Mucosa of rectum (tissue), 2 donors: Measurements from ENCODE around the gene PATJ.
"Not testable (repeated sequence)": the region's sequence is repeated elsewhere in the genome, so short reads cannot be mapped to it uniquely, and the experiment has no call there.

Experiments
- H3K27ac ChIP-seq, 2 donors: one replicate each; pipeline ENCODE4 v1.7.0; 2013; ENCODE audit warnings: inconsistent platforms in 2 of 2, low read depth in 2 of 2, low read length in 2 of 2
- H3K27me3 ChIP-seq, 2 donors: one replicate each; pipeline ENCODE4 v1.7.0; 2013; ENCODE audit warnings: low read length in 2 of 2; ENCODE audit not compliant: control insufficient read depth in 2 of 2, insufficient read depth in 2 of 2
- H3K36me3 ChIP-seq, 2 donors: one replicate each; pipeline ENCODE4 v1.7.0; 2013; ENCODE audit warnings: low read length in 2 of 2; ENCODE audit not compliant: control insufficient read depth in 2 of 2, insufficient read depth in 2 of 2
- H3K4me1 ChIP-seq, 2 donors: one replicate each; pipeline ENCODE4 v1.7.0; 2013; ENCODE audit warnings: low read length in 2 of 2, mild to moderate bottlenecking in 1 of 2; ENCODE audit not compliant: control insufficient read depth in 2 of 2, insufficient read depth in 2 of 2
- H3K4me3 ChIP-seq, 2 donors: one replicate each; pipeline ENCODE4 v1.7.0; 2013; ENCODE audit warnings: low read length in 2 of 2
- H3K9ac ChIP-seq, 2 donors: one replicate each; pipeline ENCODE4 v1.7.0; 2013; ENCODE audit warnings: low read length in 2 of 2, low read depth in 1 of 2, mild to moderate bottlenecking in 1 of 2
- H3K9me3 ChIP-seq, 2 donors: one replicate each; pipeline ENCODE4 v1.7.0; 2013; ENCODE audit warnings: low read length in 2 of 2; ENCODE audit not compliant: control insufficient read depth in 2 of 2
- donor health status: healthy.
- donor health status: Normal muscosa, but diverticular disease.

The PATJ gene

GRCh38 chr1:62208970-62209369 is 466.7 kb downstream of the PATJ start:
- Histone ChIP-seq H3K4me1 (no peaks in the 10 kb centered on the region), H3K27ac (no peak overlapping the region), H3K9ac (no peak overlapping the region), H3K36me3 (no peaks in the 10 kb centered on the region), H3K4me3 (no peak overlapping the region), H3K27me3 (no peaks in the 10 kb centered on the region), H3K9me3 (peaks cover 3% of the 10 kb centered on the region in 2 donors)

GRCh38 chr1:62209931-62210595 is 467.8 kb downstream of the PATJ start:
- H3K27me3 ChIP-seq, result no peaks in the 10 kb centered on the region
- no peak overlapping the region for H3K4me3 ChIP-seq
- no peak overlapping the region for H3K9ac ChIP-seq
- no peaks in the 10 kb centered on the region for H3K4me1 ChIP-seq
- H3K9me3 ChIP-seq, result peaks cover 3% of the 10 kb centered on the region in 2 donors
- H3K27ac ChIP-seq, result no peak overlapping the region
- H3K36me3 ChIP-seq, result no peaks in the 10 kb centered on the region

GRCh38 chr1:62210960-62211359 is 468.7 kb downstream of the PATJ start:
- H3K4me1 ChIP-seq, result no peaks in the 10 kb centered on the region
- H3K36me3 ChIP-seq, result no peaks in the 10 kb centered on the region

GRCh38 chr1:62212411-62212810 is 470.1 kb downstream of the PATJ start:
- Histone ChIP-seq H3K4me1 (no peaks in the 10 kb centered on the region), H3K9me3 (peaks cover 3% of the 10 kb centered on the region in 2 donors), H3K9ac (no peak overlapping the region), H3K36me3 (no peaks in the 10 kb centered on the region), H3K27me3 (no peaks in the 10 kb centered on the region), H3K4me3 (no peak overlapping the region), H3K27ac (no peak overlapping the region)

More at GRCh38 chr1:62210960-62211359, 468.7 kb downstream of the PATJ start:
- Histone ChIP-seq H3K27me3 (no peaks in the 10 kb centered on the region), H3K9ac (no peak overlapping the region), H3K4me3 (no peak overlapping the region), H3K9me3 (peaks cover 3% of the 10 kb centered on the region in 2 donors), H3K27ac (no peak overlapping the region)

- H3K9ac ChIP-seq, result no peak overlapping the region
- no peak overlapping the region for H3K27ac ChIP-seq
- no peaks in the 10 kb centered on the region for H3K27me3 ChIP-seq
- H3K9me3 ChIP-seq, result peaks cover 3% of the 10 kb centered on the region in 2 donors
- no peaks in the 10 kb centered on the region for H3K4me1 ChIP-seq
- no peak overlapping the region for H3K4me3 ChIP-seq
- H3K36me3 ChIP-seq, result no peaks in the 10 kb centered on the region
These were observed 471.0 kb downstream of the PATJ start for GRCh38 chr1:62213075-62213914.

GRCh38 chr1:62218604-62219003 is 476.3 kb downstream of the PATJ start:
- Histone ChIP-seq H3K9me3 (no peaks in the 10 kb centered on the region), H3K27me3 (no peaks in the 10 kb centered on the region), H3K27ac (no peak overlapping the region), H3K4me3 (no peak overlapping the region), H3K4me1 (no peaks in the 10 kb centered on the region), H3K36me3 (no peaks in the 10 kb centered on the region), H3K9ac (no peak overlapping the region)

GRCh38 chr1:62220456-62220855 is 478.2 kb downstream of the PATJ start:
- not testable (repeated sequence) for H3K9me3 ChIP-seq, H3K27ac ChIP-seq, H3K4me1 ChIP-seq, H3K36me3 ChIP-seq, H3K27me3 ChIP-seq, H3K4me3 ChIP-seq, H3K9ac ChIP-seq

GRCh38 chr1:62221171-62221570 is 478.9 kb downstream of the PATJ start:
- no peaks in the 10 kb centered on the region for H3K9me3 ChIP-seq
- no peaks in the 10 kb centered on the region for H3K36me3 ChIP-seq
- H3K4me1 ChIP-seq, result no peaks in the 10 kb centered on the region
- no peak overlapping the region for H3K4me3 ChIP-seq
- no peak overlapping the region for H3K9ac ChIP-seq
- H3K27me3 ChIP-seq, result no peaks in the 10 kb centered on the region
- no peak overlapping the region for H3K27ac ChIP-seq

GRCh38 chr1:62222321-62222720 is 480.0 kb downstream of the PATJ start:
- H3K4me1 ChIP-seq, result no peaks in the 10 kb centered on the region

GRCh38 chr1:62224182-62224581 is 481.9 kb downstream of the PATJ start:
- Histone ChIP-seq H3K27me3 (no peaks in the 10 kb centered on the region), H3K4me1 (no peaks in the 10 kb centered on the region), H3K4me3 (no peak overlapping the region), H3K36me3 (no peaks in the 10 kb centered on the region), H3K9ac (no peak overlapping the region), H3K9me3 (no peaks in the 10 kb centered on the region), H3K27ac (no peak overlapping the region)

More at GRCh38 chr1:62222321-62222720, 480.0 kb downstream of the PATJ start:
- no peaks in the 10 kb centered on the region for H3K9me3 ChIP-seq
- no peak overlapping the region for H3K4me3 ChIP-seq
- no peak overlapping the region for H3K9ac ChIP-seq
- no peaks in the 10 kb centered on the region for H3K27me3 ChIP-seq
- H3K36me3 ChIP-seq, result no peaks in the 10 kb centered on the region
- H3K27ac ChIP-seq, result no peak overlapping the region
